GM19023 (cell line): ENCODE results near the gene KISS1.
"Not testable (repeated sequence)": the region's sequence is repeated elsewhere in the genome, so short reads cannot be mapped to it uniquely, and the experiment has no call there.

Experiments
- ATAC-seq: cut with Tn5 transposase; IDR thresholded peaks from one replicate; pipeline ENCODE4 v1.9.1; 2021; ENCODE audit warnings: mild to moderate bottlenecking, moderate library complexity; ENCODE audit not compliant: unreplicated experiment

KISS1 gene, protein sequence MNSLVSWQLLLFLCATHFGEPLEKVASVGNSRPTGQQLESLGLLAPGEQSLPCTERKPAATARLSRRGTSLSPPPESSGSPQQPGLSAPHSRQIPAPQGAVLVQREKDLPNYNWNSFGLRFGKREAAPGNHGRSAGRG

DNA sequence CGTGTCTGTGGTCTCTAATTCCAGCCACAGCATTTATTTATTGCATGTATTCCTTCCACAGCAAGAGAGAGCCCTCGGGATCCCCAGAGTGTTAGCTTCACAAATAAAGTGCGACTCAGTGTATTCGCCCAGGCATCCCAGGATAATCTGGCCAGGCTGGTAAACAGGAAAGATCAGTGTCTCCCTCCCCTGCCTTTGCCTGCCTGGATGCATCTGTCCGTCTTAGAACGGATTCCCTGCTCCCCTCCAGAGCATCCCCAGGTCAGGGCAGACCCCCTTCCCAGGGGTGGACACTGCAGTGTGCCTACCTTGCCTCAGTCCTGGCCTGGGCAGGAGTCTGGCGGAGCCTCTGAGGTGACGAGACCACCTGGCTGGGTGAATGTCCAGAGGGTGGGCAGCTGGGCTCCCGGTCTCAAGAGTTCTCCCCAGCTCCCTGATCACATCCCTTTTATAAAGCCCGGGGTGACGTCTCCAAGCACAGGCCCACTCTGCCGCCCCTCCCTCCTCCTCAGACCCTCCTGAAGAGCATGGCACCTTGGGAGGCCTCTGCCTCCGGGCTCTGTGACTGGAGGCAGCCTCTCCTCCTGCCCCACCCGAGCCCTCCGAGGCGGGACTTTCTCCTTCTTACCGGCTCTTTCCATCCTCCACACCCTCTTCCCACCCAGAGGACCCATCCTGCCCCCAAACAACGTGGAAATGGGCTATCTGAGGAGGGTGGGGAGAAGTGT, at the start of gene KISS1:
Gene KISS1, minus strand, starts transcription at position 424 of the 728 bp plus-strand sequence. CDS start 3,615 bp downstream, outside the sequence.
- ATAC-seq = no peak

DNA sequence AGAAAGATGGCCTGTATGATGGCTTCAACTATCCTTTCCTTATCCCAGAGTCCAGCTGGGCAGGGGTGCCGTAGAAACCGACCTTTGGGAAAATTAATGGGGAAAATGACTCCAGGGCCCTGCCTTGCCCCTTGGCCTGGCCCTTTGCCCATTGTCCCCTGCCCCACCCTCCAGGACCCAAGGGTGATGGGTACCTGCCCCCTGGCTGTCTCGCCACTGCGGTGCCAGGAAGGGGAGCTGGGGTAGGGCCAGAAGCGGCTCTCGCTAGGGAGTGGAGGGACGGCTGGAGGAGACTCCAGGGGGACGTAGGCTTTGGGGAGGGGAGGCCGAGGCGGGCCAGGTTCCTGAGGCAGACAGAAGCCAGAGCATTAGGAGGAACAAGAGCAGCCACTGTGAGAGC, 46.6 kb upstream of the KISS1 start:
- ATAC-seq = no peak

DNA sequence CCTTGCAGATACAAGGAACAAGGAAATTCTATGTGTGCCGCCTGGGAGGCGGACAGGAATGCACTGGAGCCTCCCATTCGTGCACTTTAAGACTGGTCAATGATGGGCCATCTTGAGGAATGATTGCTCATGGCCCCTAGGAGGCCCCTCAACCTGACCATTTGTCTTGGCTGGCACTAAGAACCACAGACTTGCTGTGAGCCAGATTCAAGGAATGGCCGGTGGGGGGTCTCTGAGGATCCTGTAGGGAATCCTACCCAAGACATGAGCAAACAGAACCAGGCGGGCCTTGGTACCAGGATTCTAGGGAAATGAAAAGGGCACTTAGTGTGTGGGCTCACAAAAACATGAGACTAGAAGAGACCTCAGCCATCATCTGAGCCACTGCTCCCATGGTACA, 45.6 kb upstream of the KISS1 start:
- no peak for ATAC-seq

DNA sequence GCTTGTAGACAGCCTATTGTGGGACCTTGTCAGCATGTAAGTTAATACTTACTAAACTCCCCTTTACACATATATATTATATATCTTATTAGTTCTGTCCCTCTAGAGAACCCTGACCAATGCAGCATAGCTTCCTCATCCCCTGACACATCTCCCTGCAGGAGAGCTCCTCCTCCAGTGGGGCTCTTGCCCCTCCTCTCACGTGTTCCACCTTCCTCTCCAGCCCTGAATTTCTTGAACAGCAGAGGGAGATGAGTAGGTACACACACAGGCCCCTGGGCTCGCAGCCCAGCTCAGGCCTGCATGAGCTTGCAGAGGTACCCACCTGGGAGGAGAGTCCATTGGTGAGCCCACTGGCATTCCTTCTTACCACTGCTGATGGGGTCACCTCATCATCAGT, 44.8 kb upstream of the KISS1 start:
- no peak for ATAC-seq

DNA sequence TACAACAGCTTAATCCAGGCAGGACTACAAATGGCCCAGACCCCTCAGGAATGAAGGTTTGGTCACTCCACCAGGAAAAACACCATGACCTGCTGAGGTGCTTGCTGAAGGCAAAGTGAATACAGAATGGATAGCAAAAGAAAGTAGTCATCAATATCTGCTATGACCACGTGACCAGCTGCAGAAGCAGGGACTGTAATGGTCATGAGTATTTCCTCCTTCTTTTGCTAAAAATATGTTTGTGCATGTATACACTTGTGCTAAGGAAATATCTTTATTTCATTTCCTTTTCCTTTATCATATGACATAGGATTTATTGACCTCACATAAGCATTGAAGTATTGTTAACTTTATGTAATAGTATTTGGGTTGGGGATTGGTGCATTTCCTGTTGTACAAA, 43.9 kb upstream of the KISS1 start:
- ATAC-seq = no peak

DNA sequence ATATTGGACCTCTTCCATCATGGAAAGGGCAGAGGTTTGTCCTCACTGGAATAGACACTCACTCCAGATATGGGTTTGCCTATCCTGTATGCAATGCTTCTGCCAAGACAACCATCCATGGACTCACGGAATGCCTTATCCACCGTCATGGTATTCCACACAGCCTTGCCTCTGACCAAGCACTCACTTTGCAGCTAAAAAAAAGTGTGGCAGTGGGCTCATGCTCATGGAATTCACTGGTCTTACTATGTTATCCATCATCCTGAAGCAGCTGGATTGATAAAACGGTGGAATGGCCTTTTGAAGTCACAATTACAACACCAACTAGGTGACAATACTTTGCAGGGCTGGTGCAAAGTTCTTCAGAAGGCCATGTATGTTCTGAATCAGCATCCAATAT, 43.1 kb upstream of the KISS1 start:
- ATAC-seq = not testable (repeated sequence)

DNA sequence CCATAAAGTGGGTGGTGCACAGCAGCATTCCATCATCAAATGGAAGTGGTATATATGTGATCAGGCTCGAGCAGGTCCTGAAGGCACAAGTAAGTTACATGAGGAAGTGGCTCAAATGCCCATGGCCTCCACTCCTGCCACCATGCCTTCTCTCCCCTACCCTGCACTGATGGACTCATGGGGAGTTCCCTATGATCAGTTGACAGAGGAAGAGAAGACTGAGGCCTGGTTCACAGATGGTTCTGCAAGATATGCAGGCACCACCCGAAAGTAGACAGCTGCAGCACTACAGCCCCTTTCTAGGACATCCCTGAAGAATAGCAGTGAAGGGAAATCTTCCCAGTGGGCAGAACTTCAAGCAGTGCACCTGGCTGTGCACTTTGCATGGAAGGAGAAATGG, 42.2 kb upstream of the KISS1 start:
- ATAC-seq = not testable (repeated sequence)

DNA sequence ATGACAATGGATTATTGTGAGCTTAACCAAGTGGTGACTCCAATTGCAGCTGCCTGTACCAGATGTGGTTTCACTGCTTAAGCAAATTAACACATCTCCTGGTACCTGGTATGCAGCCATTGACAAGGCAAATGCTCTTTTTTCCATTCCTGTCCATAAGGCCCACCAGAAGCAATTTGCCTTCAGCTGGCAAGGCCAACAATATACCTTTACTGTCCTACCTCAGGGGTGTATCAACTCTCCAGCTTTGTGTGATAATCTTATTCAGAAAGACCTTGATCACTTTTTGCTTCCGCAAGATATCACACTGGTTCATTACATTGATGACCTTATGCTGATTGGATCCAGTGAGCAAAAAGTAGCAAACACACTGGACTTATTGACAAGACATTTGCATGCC, 41.2 kb upstream of the KISS1 start:
- not testable (repeated sequence) for ATAC-seq

DNA sequence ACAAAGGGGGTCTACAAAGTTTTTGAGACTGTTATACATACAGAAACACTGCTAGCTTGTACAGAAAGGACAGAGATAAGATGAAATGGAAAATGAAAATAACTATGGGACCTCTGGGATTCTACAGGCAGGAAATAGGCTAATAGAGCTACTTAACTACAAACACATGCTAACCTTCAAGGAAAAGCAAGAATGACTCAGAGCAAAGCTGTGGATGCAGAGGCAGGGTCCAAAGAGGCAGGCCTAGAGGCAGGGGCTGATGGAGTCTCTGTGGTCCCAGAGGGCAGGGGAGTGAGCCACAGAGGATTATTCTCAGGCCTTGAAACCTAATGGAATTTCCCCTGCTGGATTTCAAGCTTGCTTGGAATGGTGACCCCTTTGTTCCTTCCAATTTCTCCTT, 36.2 kb upstream of the KISS1 start:
- no peak for ATAC-seq

DNA sequence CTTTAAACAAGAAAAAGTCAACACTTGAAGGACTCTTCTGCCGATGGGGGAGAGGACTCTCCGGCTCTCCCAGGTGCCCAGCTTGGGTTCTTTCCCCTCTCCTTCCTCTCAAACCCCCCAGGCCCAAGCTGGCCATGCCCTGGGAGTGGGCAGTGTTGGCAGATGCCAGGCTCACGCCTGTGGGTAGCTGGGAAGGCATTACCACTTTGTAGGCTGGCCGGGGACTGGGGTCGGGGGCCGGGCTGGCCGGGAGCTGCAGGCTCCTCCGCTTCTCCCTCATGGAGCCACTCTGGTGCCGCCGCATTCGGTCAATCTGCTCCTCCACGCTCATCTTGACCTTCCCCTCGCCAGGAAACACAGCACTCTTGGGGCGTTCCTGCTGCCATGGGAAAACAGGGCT, 33.9 kb upstream of the KISS1 start:
- ATAC-seq = no peak

DNA sequence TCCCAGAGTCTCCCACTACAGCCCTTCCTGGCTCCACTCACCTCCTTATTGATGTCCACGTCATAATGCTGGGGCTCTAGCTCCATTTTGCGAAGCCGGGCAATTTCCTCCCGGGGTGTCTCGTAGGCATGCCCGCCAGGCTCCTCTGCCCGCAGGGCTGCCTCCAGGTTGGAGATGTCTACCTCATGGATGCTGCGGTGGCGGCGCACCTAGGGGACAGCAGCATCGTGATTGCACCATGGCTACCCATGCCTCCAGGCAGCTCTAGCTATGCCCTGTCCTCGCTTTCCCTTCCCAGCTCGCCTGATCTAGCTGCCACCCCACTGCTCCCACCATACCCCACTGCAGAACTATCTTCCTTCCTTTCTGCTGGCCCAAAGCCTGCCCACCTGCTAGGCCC, 32.6 kb upstream of the KISS1 start:
- ATAC-seq = no peak

DNA sequence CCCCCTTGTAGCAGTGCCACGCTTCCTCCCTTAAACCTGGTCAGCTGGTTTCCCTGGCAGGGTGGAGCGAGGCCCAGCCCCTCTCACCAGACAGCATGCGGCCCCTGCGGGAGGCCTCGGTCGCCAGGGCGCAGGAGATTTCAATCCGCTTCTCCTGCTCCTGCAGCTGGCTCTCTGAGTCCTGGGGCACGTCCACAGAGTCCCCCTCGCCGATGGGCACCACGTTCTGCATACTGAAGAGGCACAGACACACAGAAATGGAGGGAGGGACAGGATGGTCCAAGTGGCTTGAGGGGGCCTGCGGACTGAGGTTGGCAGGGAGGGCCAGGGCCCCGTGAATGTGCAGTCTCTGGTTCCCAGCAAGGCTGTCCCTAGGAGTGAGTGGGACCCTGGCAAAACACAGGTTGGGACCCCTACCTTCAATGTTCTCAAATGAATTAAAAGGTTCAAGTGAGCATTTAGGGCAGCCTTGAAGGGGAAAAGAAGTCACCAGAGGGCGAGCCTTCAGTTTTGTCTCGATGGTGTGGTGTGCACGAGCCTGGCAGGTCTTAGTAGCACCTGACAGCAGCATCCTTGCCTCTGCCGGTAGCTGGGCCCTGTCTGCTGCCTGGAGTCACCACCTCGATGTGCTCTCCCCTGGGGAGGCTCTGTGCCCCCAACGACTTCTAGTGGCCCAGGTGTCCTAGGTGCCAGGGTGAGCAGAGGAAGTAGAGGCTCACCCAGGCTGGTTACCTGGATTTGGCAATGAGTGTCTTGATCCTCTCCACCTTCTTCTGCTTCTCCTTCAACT, 31.9 kb upstream of the KISS1 start:
- ATAC-seq = no peak

DNA sequence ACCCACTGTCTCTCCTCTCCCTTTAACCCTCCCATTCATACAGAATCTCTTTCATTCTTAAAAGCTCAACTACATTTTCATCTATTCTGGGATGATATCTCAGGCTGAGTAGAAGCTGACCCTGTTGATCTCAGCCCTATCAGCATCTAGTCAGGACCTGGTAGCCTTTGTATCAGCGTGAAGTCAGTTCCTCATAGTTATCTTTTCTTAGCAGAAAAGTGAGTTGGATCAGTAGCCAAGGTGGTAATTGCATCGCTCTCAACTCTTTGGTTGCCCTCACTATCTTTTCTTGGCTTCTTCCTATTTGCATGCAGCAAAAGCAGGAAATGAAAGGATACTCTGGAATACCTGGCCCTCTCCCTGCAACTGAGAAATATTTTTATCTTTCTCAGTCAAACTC, 31.1 kb upstream of the KISS1 start:
- no peak for ATAC-seq

DNA sequence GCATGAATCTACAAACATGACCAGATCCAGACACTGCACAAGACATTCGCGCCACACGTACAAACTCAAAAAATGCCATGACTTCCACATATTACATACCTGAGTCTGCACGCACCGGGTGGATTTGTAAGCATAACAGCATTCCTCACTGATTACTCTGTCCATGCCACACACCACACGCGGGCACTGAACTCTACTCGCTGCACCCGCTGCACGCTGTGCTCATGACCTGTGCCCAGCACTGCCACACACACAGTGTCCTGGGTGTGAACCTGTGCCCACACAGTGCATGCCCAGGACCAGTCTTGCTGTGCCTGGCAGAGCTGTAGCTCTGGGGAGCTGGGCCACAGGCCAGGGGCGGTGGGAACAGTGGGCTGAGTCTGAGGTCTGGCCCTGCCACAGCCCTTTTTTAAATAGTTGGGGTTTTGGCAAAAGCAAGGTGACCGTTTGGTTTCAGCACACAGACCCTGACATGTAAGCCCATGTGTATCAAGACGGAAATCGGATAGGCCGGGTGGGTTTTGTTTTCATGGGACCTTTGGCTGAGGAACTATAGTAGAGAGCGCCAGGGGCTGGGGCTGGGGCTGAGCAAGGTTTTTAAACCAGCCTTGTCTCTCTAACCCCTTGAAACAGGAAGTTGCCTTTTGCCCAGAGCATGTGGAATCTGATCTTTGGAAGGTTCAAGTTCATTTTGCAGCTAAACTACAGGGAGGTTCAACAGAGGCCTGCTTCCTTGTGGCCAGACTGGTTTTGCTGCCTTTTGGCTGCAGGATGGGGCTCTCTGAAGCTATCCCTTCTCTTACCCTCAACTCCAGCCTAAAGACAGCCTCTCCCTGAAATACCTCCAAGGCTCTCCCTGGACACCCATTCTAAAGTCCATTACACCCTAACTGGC, 29.8 kb upstream of the KISS1 start:
- no peak for ATAC-seq

DNA sequence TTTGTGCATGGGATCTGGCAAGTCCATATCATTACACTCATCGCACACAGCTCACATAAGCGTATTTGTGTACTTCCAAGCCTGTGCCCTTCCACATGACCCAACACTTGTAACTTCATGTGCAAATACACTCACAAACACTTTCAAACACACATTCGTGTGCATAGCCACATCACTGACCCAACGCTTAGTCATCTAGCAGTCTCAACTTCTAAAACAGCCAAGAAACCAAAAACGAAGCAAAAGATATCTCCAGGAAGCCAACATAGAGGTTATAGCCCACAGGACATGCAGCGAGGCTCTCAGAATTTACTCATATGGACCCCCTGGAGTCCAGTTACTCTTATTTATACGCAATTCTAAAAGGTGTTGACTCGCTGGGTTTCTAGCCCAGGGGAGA, 28.4 kb upstream of the KISS1 start:
- no peak for ATAC-seq

DNA sequence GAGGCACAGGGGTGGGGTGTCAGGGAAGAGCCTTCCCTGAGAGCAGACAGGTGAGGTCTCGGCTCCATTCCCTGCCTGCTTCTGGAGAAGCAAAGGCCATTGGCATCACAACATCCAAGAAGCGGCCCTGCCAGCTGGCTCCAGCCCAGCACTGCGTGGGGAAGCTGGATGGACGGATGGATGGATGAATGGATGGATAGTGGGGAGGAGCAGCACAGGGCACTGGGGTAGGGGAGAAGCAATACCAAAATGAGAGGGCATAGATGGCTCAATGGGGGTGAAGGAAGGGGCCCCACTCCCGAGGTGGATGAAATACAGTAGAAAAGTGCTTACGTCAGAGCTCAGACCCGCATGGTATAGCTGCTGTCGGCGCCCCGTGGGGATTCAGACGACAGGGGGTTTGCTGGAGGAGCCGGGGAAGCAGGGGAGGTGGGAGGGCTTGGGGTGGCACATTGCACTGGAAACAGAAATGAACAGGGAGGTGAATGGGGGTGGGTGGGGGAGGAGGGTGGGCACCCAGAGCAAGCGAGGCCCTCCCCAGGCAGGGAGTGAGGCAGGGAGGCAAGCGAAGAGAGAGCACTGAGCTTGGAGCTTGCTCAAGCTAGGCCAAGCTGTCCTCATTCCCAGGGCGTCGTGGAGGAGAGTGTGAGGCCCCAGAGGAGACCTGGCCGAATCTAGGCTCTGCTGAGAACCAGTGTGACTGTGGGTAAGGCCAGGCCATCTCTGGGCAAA, 27.0 kb upstream of the KISS1 start:
- no peak for ATAC-seq

DNA sequence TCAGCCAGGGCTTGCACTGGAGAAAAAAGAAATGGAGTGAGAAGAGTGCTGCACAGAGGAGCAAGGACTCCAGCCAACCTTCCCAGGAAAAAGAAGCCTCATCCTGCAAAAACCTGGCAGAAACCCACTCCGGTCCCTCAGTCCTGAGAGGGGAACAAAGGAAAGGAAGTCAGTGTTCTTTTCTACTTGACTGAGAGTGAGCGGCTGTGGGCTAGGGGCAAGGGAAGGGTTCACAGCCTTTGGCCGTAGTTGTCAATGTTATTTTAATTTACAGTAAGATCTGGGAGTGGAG, 26.4 kb upstream of the KISS1 start:
- ATAC-seq = no peak

DNA sequence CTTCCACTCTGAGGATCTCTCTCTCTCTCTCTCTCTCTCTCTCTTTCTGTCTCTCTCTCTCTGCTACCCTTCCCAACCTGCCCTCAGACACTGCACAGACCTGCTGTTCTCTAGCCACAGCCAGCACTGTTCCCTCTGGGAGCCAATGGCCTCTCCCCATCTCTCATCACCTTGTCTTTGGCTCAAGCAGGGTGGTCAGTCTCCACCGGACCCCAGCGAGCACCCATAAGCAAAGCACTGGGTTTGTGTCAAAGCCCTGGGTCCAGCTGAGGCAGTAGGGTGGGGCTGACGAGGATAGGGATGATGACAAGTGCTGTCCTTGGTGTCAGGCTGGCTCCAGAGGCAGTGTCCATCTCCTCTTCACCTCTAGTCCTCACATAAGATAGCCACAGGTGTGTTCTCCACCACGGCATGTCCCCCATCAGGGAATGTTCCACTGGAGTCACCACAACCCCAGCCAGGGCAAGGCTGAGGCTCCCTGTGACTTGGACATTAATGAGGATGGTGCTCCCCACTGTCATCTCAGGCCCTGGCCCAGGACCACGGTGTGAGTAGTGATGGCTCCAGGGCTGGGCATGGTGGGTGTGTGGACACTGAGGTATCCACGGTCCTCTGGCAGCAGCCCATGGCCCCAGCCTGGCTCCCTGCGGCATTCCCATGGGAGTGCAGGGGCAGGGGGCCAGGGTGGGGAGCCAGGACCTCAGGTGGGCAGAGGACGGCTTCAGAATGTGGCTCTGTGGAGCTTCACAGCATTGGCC, 25.9 kb upstream of the KISS1 start:
- ATAC-seq = no peak

DNA sequence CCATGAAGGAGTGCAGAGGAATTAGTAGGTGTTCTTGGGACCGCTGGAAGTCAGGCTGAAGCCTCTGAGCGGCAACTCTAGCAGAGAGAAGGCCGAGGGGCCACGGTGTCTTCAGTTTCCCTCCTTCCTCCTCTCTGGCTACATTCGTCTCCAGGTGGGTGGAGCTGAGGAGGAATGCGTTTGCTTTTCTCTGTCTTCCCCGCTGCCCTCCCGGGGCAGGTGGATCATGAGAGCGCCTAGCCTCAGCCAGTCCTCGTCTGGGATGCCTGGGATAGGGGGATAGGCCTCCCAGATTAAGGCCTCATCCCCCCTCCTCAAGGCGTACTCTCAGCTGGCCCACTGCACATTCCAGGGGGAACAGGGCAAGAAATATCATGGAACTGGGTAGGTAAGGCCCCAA, 25.0 kb upstream of the KISS1 start:
- no peak for ATAC-seq
